ENCODE measurements around the gene PAQR4. TPM values are rescaled to one million over a fixed set of nuclear protein-coding genes. Genes with fewer than 3 reads are reported as not detected.
A peak's percentile ranks its signal among the peaks of the same experiment; 100 is the strongest.

Gene PAQR4
- total RNA-seq, 4 donors from 2014 or later: 4.7 to 19.2 (median 14.1) TPM

GRCh38 chr16:2969545-2970521, 685 bp downstream of the PAQR4 start:
- peaks cover 32% of the 10 kb centered on the region for H3K27me3 ChIP-seq
- H3K4me1 ChIP-seq: peaks cover 57% of the 10 kb centered on the region
- H3K36me3 ChIP-seq: no peaks in the 10 kb centered on the region
- peak overlapping the region; percentile 49 for H3K27ac ChIP-seq
- 6% methylated on average over 10 of the region's 83 CpGs for WGBS
- no peak for DNase-seq (ENCODE audit: low spot score in 2 of 2)
- peak overlapping the region; percentile 87 for H3K4me3 ChIP-seq
- TF ChIP-seq POLR2A (IDR thresholded peaks at IDR 0.05) (no peak), CTCF (IDR thresholded peaks at IDR 0.05) (peak in 1 of 2 donors; percentile 49), POLR2AphosphoS5 (IDR thresholded peaks at IDR 0.05) (no peak), EP300 (IDR thresholded peaks at IDR 0.05) (no peak)
- H3K9me3 ChIP-seq: no peaks in the 10 kb centered on the region

DNA sequence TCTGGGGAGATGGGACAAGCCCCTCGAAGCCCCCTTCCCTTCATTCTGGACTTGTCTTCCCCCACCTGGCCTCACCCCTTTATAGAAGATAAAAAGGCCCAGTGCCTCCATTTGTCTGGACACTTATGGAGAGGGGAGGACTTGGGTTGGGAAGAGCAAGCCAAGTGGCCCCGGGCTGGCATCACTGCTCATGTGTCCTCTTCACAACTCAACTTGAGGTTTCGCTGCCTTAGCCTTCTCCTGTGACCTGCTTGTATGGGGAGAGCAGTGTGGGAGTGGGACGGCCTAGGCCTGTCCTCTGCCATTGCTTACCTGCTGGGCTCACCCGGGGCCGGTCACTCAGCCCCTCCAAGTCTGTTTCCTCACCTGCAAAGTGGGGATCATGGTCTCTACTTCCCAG, 1.4 kb downstream of the PAQR4 start:
- Histone ChIP-seq H3K9me3 (no peaks in the 10 kb centered on the region), H3K4me3 (peak overlapping the region; percentile 87)

DNA sequence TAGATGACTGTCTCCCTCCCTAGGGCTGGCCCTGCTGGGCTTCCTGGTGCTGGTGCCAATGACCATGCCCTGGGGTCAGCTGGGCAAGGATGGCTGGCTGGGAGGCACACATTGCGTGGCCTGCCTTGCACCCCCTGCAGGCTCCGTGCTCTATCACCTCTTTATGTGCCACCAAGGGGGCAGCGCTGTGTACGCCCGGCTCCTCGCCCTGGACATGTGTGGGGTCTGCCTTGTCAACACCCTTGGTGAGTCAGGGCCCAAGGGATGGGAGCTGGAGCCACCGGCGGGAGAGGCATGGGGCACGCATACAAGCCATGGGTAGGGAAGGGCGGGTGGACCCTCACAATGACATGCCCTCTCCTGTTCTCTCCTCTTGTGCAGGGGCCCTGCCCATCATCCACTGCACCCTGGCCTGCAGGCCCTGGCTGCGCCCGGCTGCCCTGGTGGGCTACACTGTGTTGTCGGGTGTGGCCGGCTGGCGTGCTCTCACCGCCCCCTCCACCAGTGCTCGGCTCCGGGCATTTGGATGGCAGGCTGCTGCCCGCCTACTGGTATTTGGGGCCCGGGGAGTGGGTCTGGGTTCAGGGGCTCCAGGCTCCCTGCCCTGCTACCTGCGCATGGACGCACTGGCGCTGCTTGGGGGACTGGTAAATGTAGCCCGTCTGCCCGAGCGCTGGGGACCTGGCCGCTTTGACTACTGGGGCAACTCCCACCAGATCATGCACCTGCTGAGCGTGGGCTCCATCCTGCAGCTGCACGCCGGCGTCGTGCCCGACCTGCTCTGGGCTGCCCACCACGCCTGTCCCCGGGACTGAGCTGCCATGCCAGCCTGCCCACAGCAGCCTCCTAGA, 2.2 kb downstream of the PAQR4 start:
- Histone ChIP-seq H3K4me1 (peaks cover 43% of the 10 kb centered on the region), H3K9me3 (no peaks in the 10 kb centered on the region), H3K27ac (no peak overlapping the region), H3K27me3 (peaks cover 17% of the 10 kb centered on the region), H3K36me3 (no peaks in the 10 kb centered on the region), H3K4me3 (no peak overlapping the region)
- no peak for TF ChIP-seq EP300 (IDR thresholded peaks at IDR 0.05)
- no peak for TF ChIP-seq POLR2AphosphoS5 (IDR thresholded peaks at IDR 0.05)
- TF ChIP-seq CTCF (IDR thresholded peaks at IDR 0.05): no peak
- no peak for TF ChIP-seq POLR2A (IDR thresholded peaks at IDR 0.05)
- DNase-seq (ENCODE audit: low spot score in 2 of 2): no peak
- 81% methylated on average over 8 of the region's 35 CpGs for WGBS

More for the DNA sequence above, 1.4 kb downstream of the PAQR4 start:
- Histone ChIP-seq H3K27me3 (peaks cover 25% of the 10 kb centered on the region), H3K4me1 (peaks cover 49% of the 10 kb centered on the region), H3K27ac (no peak overlapping the region), H3K36me3 (no peaks in the 10 kb centered on the region)
- DNase-seq (ENCODE audit: low spot score in 2 of 2): no peak
- TF ChIP-seq EP300 (IDR thresholded peaks at IDR 0.05) (no peak), POLR2A (IDR thresholded peaks at IDR 0.05) (no peak), CTCF (IDR thresholded peaks at IDR 0.05) (no peak), POLR2AphosphoS5 (IDR thresholded peaks at IDR 0.05) (no peak)
- WGBS: 67% methylated on average over 6 of the region's 6 CpGs

DNA sequence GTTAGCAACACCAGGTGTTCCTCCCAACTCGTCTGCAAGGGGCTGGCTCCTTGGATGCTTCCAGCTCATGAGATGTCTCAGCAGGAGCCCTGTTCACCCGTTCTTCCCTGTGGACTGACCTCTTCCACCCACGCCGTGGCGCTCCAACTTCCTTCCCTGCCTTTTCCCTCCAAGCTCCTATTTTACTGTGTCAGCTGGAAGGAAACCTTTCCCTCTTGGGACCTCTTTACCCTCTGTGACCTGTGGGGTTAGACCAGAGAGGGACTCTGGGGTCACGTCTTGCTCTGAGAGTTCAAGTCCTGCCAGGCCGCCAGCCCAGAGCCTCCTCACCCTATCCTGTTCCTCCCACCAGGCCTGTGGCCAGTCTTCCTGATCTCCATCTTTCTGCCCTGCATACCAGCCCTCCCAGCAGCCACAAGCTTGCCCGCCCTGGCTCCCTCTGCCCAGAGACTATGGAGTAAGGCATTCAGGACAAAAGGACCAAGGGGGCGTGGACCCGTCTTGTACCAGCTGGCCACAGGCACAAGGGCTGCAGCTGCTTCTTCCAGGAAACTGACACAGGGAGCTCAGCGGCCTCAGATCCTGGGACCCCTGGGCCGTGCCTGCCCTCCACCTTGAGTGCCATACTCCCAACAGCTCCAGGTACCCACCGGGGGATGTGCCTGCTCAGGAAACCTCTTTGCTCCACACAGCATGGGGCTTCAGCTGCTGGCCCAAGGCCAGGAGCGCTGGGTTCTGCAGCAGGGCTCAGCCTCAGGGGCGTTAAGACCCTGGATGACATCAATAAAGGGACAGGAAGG, 3.0 kb downstream of the PAQR4 start:
- H3K36me3 ChIP-seq: no peaks in the 10 kb centered on the region
- H3K9me3 ChIP-seq: no peaks in the 10 kb centered on the region
- H3K27me3 ChIP-seq: peaks cover 8% of the 10 kb centered on the region
- H3K4me1 ChIP-seq: peaks cover 35% of the 10 kb centered on the region
- no peak overlapping the region for H3K4me3 ChIP-seq
- no peak overlapping the region for H3K27ac ChIP-seq
- DNase-seq (ENCODE audit: low spot score in 2 of 2): no peak
- TF ChIP-seq EP300 (IDR thresholded peaks at IDR 0.05) (no peak), POLR2AphosphoS5 (IDR thresholded peaks at IDR 0.05) (no peak), CTCF (IDR thresholded peaks at IDR 0.05) (no peak), POLR2A (IDR thresholded peaks at IDR 0.05) (no peak)
- WGBS: 86% methylated on average over 10 of the region's 15 CpGs
